Measurements from ENCODE around the gene ZNF678.

The ZNF678 gene

GRCh38 chr1:227574926-227575325 lies 11.6 kb downstream of the ZNF678 start:
- Histone ChIP-seq H3F3A (ENCODE audit: insufficient read depth, low read length) (no peaks in the 10 kb centered on the region), H3K27me3 (ENCODE audit: insufficient read depth, low read length) (no peaks in the 10 kb centered on the region), H3K4me1 (ENCODE audit: insufficient read depth, low read length, severe bottlenecking) (no peaks in the 10 kb centered on the region), H3K36me3 (ENCODE audit: insufficient read depth, low read length) (no peaks in the 10 kb centered on the region; the same call in 1 of the 2 replicates), H2AFZ (ENCODE audit: low read length) (no peak overlapping the region), H3K9ac (ENCODE audit: low read length) (no peak overlapping the region), H3K27ac (ENCODE audit: low read depth, low read length, poor library complexity, severe bottlenecking) (no peak overlapping the region), H3K4me2 (ENCODE audit: low read length) (no peak overlapping the region), H3K9me3 (ENCODE audit: low read length) (peaks cover 31% of the 10 kb centered on the region), H4K20me1 (ENCODE audit: insufficient read depth, low read length) (no peaks in the 10 kb centered on the region), H3K9me2 (ENCODE audit: low read depth, low read length) (no peaks in the 10 kb centered on the region), H3K79me2 (ENCODE audit: insufficient read depth, low read length) (peaks cover 8% of the 10 kb centered on the region), H3K4me3 (ENCODE audit: low read depth, low read length, poor library complexity, severe bottlenecking) (no peak overlapping the region)
- TF ChIP-seq EZH2 (IDR thresholded peaks at IDR 0.05; ENCODE audit: borderline replicate concordance, low read length): no peak
- no peak for TF ChIP-seq CTCF (IDR thresholded peaks at IDR 0.05; ENCODE audit: low read length)

- Histone ChIP-seq H3K9ac (ENCODE audit: low read length) (no peak overlapping the region), H2AFZ (ENCODE audit: low read length) (no peak overlapping the region), H3K36me3 (ENCODE audit: insufficient read depth, low read length) (no peaks in the 10 kb centered on the region), H3F3A (ENCODE audit: insufficient read depth, low read length) (no peaks in the 10 kb centered on the region), H4K20me1 (ENCODE audit: insufficient read depth, low read length) (no peaks in the 10 kb centered on the region), H3K4me3 (ENCODE audit: low read depth, low read length, poor library complexity, severe bottlenecking) (no peak overlapping the region), H3K4me2 (ENCODE audit: low read length) (no peak overlapping the region), H3K27me3 (ENCODE audit: insufficient read depth, low read length) (no peaks in the 10 kb centered on the region), H3K79me2 (ENCODE audit: insufficient read depth, low read length) (peaks cover 4% of the 10 kb centered on the region), H3K27ac (ENCODE audit: low read depth, low read length, poor library complexity, severe bottlenecking) (no peak overlapping the region), H3K9me2 (ENCODE audit: low read depth, low read length) (no peaks in the 10 kb centered on the region), H3K4me1 (ENCODE audit: insufficient read depth, low read length, severe bottlenecking) (no peaks in the 10 kb centered on the region), H3K9me3 (ENCODE audit: low read length) (peaks cover 28% of the 10 kb centered on the region)
- TF ChIP-seq EZH2 (IDR thresholded peaks at IDR 0.05; ENCODE audit: borderline replicate concordance, low read length) (no peak), CTCF (IDR thresholded peaks at IDR 0.05; ENCODE audit: low read length) (no peak)
Observed at GRCh38 chr1:227576189-227576588, 12.8 kb downstream of the ZNF678 start.

- Histone ChIP-seq H3K36me3 (ENCODE audit: insufficient read depth, low read length) (peaks cover 2% of the 10 kb centered on the region; the same call in 1 of the 2 replicates), H3F3A (ENCODE audit: insufficient read depth, low read length) (no peaks in the 10 kb centered on the region), H3K9me3 (ENCODE audit: low read length) (peaks cover 34% of the 10 kb centered on the region), H3K79me2 (ENCODE audit: insufficient read depth, low read length) (peaks cover 12% of the 10 kb centered on the region), H4K20me1 (ENCODE audit: insufficient read depth, low read length) (no peaks in the 10 kb centered on the region), H3K27ac (ENCODE audit: low read depth, low read length, poor library complexity, severe bottlenecking) (no peak overlapping the region), H3K9me2 (ENCODE audit: low read depth, low read length) (no peaks in the 10 kb centered on the region), H2AFZ (ENCODE audit: low read length) (no peak overlapping the region), H3K4me1 (ENCODE audit: insufficient read depth, low read length, severe bottlenecking) (no peaks in the 10 kb centered on the region), H3K9ac (ENCODE audit: low read length) (no peak overlapping the region), H3K27me3 (ENCODE audit: insufficient read depth, low read length) (no peaks in the 10 kb centered on the region), H3K4me2 (ENCODE audit: low read length) (no peak overlapping the region), H3K4me3 (ENCODE audit: low read depth, low read length, poor library complexity, severe bottlenecking) (no peak overlapping the region)
- TF ChIP-seq CTCF (IDR thresholded peaks at IDR 0.05; ENCODE audit: low read length) (no peak), EZH2 (IDR thresholded peaks at IDR 0.05; ENCODE audit: borderline replicate concordance, low read length) (no peak)
Observed at GRCh38 chr1:227577500-227577899, 14.1 kb downstream of the ZNF678 start.

Data from OCI-LY1 (cell line).